ENCODE results near the gene ATP2B3.

The ATP2B3 gene

DNA sequence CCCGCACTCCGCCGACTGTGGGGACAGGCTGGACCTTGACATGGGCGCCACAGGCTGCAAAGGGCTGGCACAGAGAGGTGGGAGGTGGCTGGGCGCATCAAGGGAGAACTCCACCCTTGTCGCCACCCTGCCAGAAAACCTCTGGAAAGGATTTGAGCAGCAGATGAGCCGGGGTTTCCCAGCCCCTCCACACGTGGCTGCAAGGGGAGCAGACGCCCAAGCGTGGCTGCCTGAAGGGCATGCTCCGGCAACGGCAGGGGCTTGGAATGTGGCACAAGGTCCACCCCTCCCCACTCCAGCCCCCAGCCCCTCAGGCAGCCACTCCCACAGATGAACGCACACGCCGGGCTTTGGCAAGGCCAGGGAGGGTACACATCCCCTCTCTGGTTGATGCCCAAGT, 18.1 kb upstream of the ATP2B3 start:
- TF ChIP-seq, protein P1, sequence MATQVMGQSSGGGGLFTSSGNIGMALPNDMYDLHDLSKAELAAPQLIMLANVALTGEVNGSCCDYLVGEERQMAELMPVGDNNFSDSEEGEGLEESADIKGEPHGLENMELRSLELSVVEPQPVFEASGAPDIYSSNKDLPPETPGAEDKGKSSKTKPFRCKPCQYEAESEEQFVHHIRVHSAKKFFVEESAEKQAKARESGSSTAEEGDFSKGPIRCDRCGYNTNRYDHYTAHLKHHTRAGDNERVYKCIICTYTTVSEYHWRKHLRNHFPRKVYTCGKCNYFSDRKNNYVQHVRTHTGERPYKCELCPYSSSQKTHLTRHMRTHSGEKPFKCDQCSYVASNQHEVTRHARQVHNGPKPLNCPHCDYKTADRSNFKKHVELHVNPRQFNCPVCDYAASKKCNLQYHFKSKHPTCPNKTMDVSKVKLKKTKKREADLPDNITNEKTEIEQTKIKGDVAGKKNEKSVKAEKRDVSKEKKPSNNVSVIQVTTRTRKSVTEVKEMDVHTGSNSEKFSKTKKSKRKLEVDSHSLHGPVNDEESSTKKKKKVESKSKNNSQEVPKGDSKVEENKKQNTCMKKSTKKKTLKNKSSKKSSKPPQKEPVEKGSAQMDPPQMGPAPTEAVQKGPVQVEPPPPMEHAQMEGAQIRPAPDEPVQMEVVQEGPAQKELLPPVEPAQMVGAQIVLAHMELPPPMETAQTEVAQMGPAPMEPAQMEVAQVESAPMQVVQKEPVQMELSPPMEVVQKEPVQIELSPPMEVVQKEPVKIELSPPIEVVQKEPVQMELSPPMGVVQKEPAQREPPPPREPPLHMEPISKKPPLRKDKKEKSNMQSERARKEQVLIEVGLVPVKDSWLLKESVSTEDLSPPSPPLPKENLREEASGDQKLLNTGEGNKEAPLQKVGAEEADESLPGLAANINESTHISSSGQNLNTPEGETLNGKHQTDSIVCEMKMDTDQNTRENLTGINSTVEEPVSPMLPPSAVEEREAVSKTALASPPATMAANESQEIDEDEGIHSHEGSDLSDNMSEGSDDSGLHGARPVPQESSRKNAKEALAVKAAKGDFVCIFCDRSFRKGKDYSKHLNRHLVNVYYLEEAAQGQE (IDR thresholded peaks at IDR 0.05; ENCODE audit: low read depth): no peak
- TF ChIP-seq CREB1 (IDR thresholded peaks at IDR 0.05; ENCODE audit: low read depth): no peak
- TF ChIP-seq, protein P2, sequence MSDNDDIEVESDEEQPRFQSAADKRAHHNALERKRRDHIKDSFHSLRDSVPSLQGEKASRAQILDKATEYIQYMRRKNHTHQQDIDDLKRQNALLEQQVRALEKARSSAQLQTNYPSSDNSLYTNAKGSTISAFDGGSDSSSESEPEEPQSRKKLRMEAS (IDR thresholded peaks at IDR 0.05): no peak

DNA sequence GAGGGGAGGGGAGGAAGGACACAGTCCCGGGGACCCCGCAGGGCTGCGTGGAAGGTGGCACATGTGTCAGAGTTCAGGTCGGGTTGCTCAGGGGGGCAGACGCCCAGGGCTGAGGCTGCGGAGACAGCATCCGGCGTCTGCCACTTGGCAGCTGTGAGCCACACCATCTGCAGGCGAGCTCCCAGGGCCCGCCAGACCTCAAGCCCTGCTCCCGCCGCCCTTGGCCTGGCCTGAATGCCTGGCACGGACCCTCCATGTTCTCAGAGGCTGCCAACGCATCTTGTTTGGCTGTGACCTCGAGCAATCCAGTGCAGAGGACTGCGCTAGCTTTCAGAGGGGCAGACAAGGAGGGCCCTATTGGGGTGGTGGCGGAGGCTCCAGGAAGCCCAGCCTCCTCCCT, 17.6 kb upstream of the ATP2B3 start:
- TF ChIP-seq EP300 (IDR thresholded peaks at IDR 0.05; ENCODE audit: borderline replicate concordance) (no peak), RAD21 (IDR thresholded peaks at IDR 0.05; ENCODE audit: low read depth) (no peak), NFIC (IDR thresholded peaks at IDR 0.05) (no peak), ZBTB7A (IDR thresholded peaks at IDR 0.05; ENCODE audit: low read depth) (no peak), TCF12 (IDR thresholded peaks at IDR 0.05; ENCODE audit: low read depth) (no peak), CEBPB (IDR thresholded peaks at IDR 0.05) (no peak), YY1 (IDR thresholded peaks at IDR 0.05; ENCODE audit: low read depth) (no peak), FOXM1 (IDR thresholded peaks at IDR 0.05; ENCODE audit: borderline replicate concordance, low read depth) (no peak), TAF1 (IDR thresholded peaks at IDR 0.05; ENCODE audit: low read depth) (no peak)
- TF ChIP-seq, protein P3, sequence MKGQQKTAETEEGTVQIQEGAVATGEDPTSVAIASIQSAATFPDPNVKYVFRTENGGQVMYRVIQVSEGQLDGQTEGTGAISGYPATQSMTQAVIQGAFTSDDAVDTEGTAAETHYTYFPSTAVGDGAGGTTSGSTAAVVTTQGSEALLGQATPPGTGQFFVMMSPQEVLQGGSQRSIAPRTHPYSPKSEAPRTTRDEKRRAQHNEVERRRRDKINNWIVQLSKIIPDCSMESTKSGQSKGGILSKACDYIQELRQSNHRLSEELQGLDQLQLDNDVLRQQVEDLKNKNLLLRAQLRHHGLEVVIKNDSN (IDR thresholded peaks at IDR 0.05): no peak

DNA sequence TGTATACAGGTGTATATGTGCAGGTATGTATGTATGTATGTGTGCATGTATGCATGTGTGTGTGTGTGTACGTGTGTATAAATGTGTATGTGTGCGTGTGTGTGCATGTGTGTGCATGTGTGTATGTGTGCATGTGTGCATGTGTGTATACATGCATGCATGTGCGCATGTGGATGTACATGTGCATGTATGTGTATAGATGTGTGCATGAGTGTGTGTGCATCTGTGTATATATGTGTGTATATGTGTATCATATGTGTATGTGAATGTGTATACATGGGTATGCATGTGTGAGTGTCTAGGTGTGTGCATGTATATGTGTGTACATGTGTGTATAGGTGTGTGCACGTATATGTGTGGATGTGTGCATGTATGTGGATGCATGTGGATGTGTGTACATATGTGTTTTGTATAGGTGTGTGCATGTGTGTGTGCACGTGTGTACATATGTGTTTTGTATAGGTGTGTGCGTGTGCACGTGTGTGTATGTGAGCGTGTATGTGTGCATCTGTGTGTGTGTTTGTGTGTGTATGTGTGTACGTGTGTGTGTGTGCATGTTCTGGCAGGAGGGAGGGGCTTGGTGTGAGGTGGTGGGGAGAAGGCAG, 16.7 kb upstream of the ATP2B3 start:
- TF ChIP-seq YY1 (IDR thresholded peaks at IDR 0.05; ENCODE audit: low read depth) (no peak), FOXM1 (IDR thresholded peaks at IDR 0.05; ENCODE audit: borderline replicate concordance, low read depth) (no peak), RAD21 (IDR thresholded peaks at IDR 0.05; ENCODE audit: low read depth) (no peak), EGR1 (IDR thresholded peaks at IDR 0.05) (no peak), TAF1 (IDR thresholded peaks at IDR 0.05; ENCODE audit: low read depth) (no peak), TCF12 (IDR thresholded peaks at IDR 0.05; ENCODE audit: low read depth) (no peak), EP300 (IDR thresholded peaks at IDR 0.05; ENCODE audit: borderline replicate concordance) (no peak), TEAD4 (IDR thresholded peaks at IDR 0.05) (no peak), ZBTB7A (IDR thresholded peaks at IDR 0.05; ENCODE audit: low read depth) (no peak), CEBPB (IDR thresholded peaks at IDR 0.05) (no peak), NFIC (IDR thresholded peaks at IDR 0.05) (no peak)
- TF ChIP-seq, protein P1 (IDR thresholded peaks at IDR 0.05; ENCODE audit: low read depth): no peak
- TF ChIP-seq, protein P2 (IDR thresholded peaks at IDR 0.05): no peak

DNA sequence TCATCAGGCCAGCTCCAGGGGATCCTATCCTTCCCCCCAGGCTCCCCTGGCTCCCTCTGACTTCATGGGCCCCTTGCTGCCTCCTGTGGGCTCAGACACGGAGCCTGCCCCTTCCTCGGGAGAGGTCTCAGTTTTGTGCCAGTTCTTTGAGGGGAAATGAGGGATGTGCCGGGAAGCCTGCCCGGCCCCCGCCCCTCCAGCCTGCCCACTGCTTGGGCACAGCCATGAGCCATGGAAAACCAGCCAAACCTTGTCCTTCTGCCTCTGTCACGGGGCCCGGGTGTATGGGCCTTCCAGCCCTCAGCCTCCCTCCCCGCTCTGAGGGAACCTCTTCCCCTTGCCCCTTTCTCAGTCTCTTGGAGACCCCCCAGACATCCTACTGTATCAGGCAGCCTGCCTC, 15.9 kb upstream of the ATP2B3 start:
- TF ChIP-seq EGR1 (IDR thresholded peaks at IDR 0.05): no peak
- TF ChIP-seq, protein P2 (IDR thresholded peaks at IDR 0.05): no peak
- TF ChIP-seq CREB1 (IDR thresholded peaks at IDR 0.05; ENCODE audit: low read depth): no peak
- TF ChIP-seq EP300 (IDR thresholded peaks at IDR 0.05; ENCODE audit: borderline replicate concordance): no peak
- no peak for TF ChIP-seq FOXM1 (IDR thresholded peaks at IDR 0.05; ENCODE audit: borderline replicate concordance, low read depth)
- TF ChIP-seq TAF1 (IDR thresholded peaks at IDR 0.05; ENCODE audit: low read depth): no peak
- no peak for TF ChIP-seq TEAD4 (IDR thresholded peaks at IDR 0.05)
- no peak for TF ChIP-seq YY1 (IDR thresholded peaks at IDR 0.05; ENCODE audit: low read depth)
- TF ChIP-seq, protein P1 (IDR thresholded peaks at IDR 0.05; ENCODE audit: low read depth): no peak
- no peak for TF ChIP-seq TCF12 (IDR thresholded peaks at IDR 0.05; ENCODE audit: low read depth)
- TF ChIP-seq NFIC (IDR thresholded peaks at IDR 0.05): no peak
- TF ChIP-seq, protein P3 (IDR thresholded peaks at IDR 0.05): no peak
- TF ChIP-seq RAD21 (IDR thresholded peaks at IDR 0.05; ENCODE audit: low read depth): no peak
- TF ChIP-seq ZBTB7A (IDR thresholded peaks at IDR 0.05; ENCODE audit: low read depth): no peak

Data from Ishikawa (cell line).